Immature natural killer cell (primary cell): ENCODE data around the gene PTPN18. TPM values are rescaled to one million over a fixed set of nuclear protein-coding genes. Genes with fewer than 3 reads are reported as not detected.

Source experiments
- DNase-seq, 3 donors: peaks; one replicate each; pipeline ENCODE4 v3.0.0; 2022; ENCODE audit warnings: mixed read lengths in 1 of 3
- H3K27ac Mint-ChIP-seq, 6 donors: one replicate each; pipeline ENCODE4 v1.8.0; 2020; ENCODE audit warnings: mixed read lengths in 6 of 6, mild to moderate bottlenecking in 5 of 6, inconsistent platforms in 4 of 6, moderate library complexity in 3 of 6
- H3K27me3 Mint-ChIP-seq, 3 donors: one replicate each; pipeline ENCODE4 v1.8.0; 2020 to 2021; ENCODE audit warnings: low read depth in 3 of 3, mild to moderate bottlenecking in 3 of 3, mixed read lengths in 3 of 3, moderate library complexity in 3 of 3, inconsistent platforms in 1 of 3
- H3K36me3 Mint-ChIP-seq, 3 donors: one replicate each; pipeline ENCODE4 v1.8.0; 2020; ENCODE audit warnings: mixed read lengths in 3 of 3, inconsistent platforms in 2 of 3, mild to moderate bottlenecking in 2 of 3
- H3K4me1 Mint-ChIP-seq, 2 donors: one replicate each; pipeline ENCODE4 v1.8.0; 2020; ENCODE audit warnings: inconsistent platforms in 2 of 2, mild to moderate bottlenecking in 2 of 2, mixed read lengths in 2 of 2, moderate library complexity in 1 of 2
- H3K4me3 Mint-ChIP-seq, 5 donors: one replicate each; pipeline ENCODE4 v1.8.0; 2020; ENCODE audit warnings: mild to moderate bottlenecking in 5 of 5, mixed read lengths in 5 of 5, inconsistent platforms in 3 of 5, moderate library complexity in 3 of 5
- H3K9me3 Mint-ChIP-seq, 6 donors: one replicate each; pipeline ENCODE4 v1.8.0; 2020; ENCODE audit warnings: mild to moderate bottlenecking in 6 of 6, mixed read lengths in 6 of 6, inconsistent platforms in 4 of 6, moderate library complexity in 3 of 6
- polyA plus RNA-seq, 3 donors: library from polyadenylated mRNA; unstranded; fragments of 300-500 nt; fragmentation: Illumina TruSeq; gene quantifications; one replicate each; pipeline ENCODE4 v1.2.3, GENCODE V29; 2021

The PTPN18 gene
- polyA plus RNA-seq, 3 donors from 2014 or later = 89.4 to 190 (median 91.1) TPM

- peaks cover 0 to 8% (median 7%) of the 10 kb centered on the region in 3 donors for H3K36me3 Mint-ChIP-seq
- no peak overlapping the region for H3K4me3 Mint-ChIP-seq
- peak overlapping the region in 4 of 6 donors; percentile 24 to 80 (median 45) for H3K27ac Mint-ChIP-seq
- DNase-seq = no peak
- peaks cover 52 to 73% of the 10 kb centered on the region in 2 donors for H3K4me1 Mint-ChIP-seq
- H3K9me3 Mint-ChIP-seq = no peaks in the 10 kb centered on the region
- H3K27me3 Mint-ChIP-seq = no peaks in the 10 kb centered on the region
Measured at GRCh38 chr2:130381619-130382018, 25.8 kb downstream of the PTPN18 start.

- peak overlapping the region in 4 of 6 donors; percentile 16 to 49 (median 30) for H3K27ac Mint-ChIP-seq
Measured at GRCh38 chr2:130382313-130382917, 26.6 kb downstream of the PTPN18 start.

GRCh38 chr2:130385709-130386108 lies 29.9 kb downstream of the PTPN18 start:
- DNase-seq = no peak
- H3K9me3 Mint-ChIP-seq = no peaks in the 10 kb centered on the region
- H3K27me3 Mint-ChIP-seq = no peaks in the 10 kb centered on the region
- H3K27ac Mint-ChIP-seq = no peak overlapping the region
- H3K36me3 Mint-ChIP-seq = peaks cover 3 to 12% (median 11%) of the 10 kb centered on the region in 3 donors
- H3K4me3 Mint-ChIP-seq = no peak overlapping the region
- peaks cover 23 to 58% of the 10 kb centered on the region in 2 donors for H3K4me1 Mint-ChIP-seq

More at GRCh38 chr2:130382313-130382917, 26.6 kb downstream of the PTPN18 start:
- H3K27me3 Mint-ChIP-seq = no peaks in the 10 kb centered on the region
- no peak overlapping the region for H3K4me3 Mint-ChIP-seq
- H3K9me3 Mint-ChIP-seq = no peaks in the 10 kb centered on the region
- no peak for DNase-seq
- peaks cover 3 to 8% (median 7%) of the 10 kb centered on the region in 3 donors for H3K36me3 Mint-ChIP-seq
- peaks cover 44 to 73% of the 10 kb centered on the region in 2 donors for H3K4me1 Mint-ChIP-seq

GRCh38 chr2:130387071-130387400 lies 31.2 kb downstream of the PTPN18 start:
- Mint-ChIP-seq H3K27me3 (no peaks in the 10 kb centered on the region), H3K4me1 (peaks cover 22 to 58% of the 10 kb centered on the region in 2 donors), H3K36me3 (peaks cover 3 to 12% (median 9%) of the 10 kb centered on the region in 3 donors), H3K27ac (peak overlapping the region in 4 of 6 donors; percentile 33 to 53 (median 40)), H3K9me3 (no peaks in the 10 kb centered on the region), H3K4me3 (no peak overlapping the region)
- no peak for DNase-seq

GRCh38 chr2:130387804-130388203 lies 31.9 kb downstream of the PTPN18 start:
- Mint-ChIP-seq H3K27me3 (no peaks in the 10 kb centered on the region), H3K36me3 (peaks cover 3 to 9% (median 9%) of the 10 kb centered on the region in 3 donors), H3K27ac (no peak overlapping the region), H3K9me3 (no peaks in the 10 kb centered on the region), H3K4me1 (peaks cover 23 to 54% of the 10 kb centered on the region in 2 donors), H3K4me3 (no peak overlapping the region)
- no peak for DNase-seq

- Mint-ChIP-seq H3K36me3 (peaks cover 3 to 4% (median 4%) of the 10 kb centered on the region in 3 donors), H3K4me1 (peaks cover 23 to 48% of the 10 kb centered on the region in 2 donors), H3K4me3 (no peak overlapping the region), H3K27me3 (no peaks in the 10 kb centered on the region), H3K27ac (peak overlapping the region in 1 of 6 donors; percentile 38), H3K9me3 (peaks cover 0 to 2% (median 0%) of the 10 kb centered on the region in 6 donors)
- no peak for DNase-seq
Measured at GRCh38 chr2:130388221-130388907, 32.5 kb downstream of the PTPN18 start.

- peaks cover 23 to 48% of the 10 kb centered on the region in 2 donors for H3K4me1 Mint-ChIP-seq
- peaks cover 0 to 2% (median 0%) of the 10 kb centered on the region in 6 donors for H3K9me3 Mint-ChIP-seq
- H3K4me3 Mint-ChIP-seq = peak overlapping the region in 2 of 5 donors; percentile 5 to 23
- peak overlapping the region in 1 of 6 donors; percentile 23 for H3K27ac Mint-ChIP-seq
- no peaks in the 10 kb centered on the region for H3K27me3 Mint-ChIP-seq
- no peak for DNase-seq
- peaks cover 4 to 7% (median 4%) of the 10 kb centered on the region in 3 donors for H3K36me3 Mint-ChIP-seq
Measured at GRCh38 chr2:130389358-130389757, 33.5 kb downstream of the PTPN18 start.

GRCh38 chr2:130389783-130390182 lies 33.9 kb downstream of the PTPN18 start:
- Mint-ChIP-seq H3K27ac (peak overlapping the region in 4 of 6 donors; percentile 45 to 78 (median 58)), H3K36me3 (peaks cover 4 to 10% (median 6%) of the 10 kb centered on the region in 3 donors), H3K4me1 (peaks cover 23 to 48% of the 10 kb centered on the region in 2 donors), H3K27me3 (no peaks in the 10 kb centered on the region), H3K9me3 (peaks cover 0 to 2% (median 0%) of the 10 kb centered on the region in 6 donors), H3K4me3 (peak overlapping the region; percentile 17 to 79 (median 58))
- DNase-seq = no peak

GRCh38 chr2:130390460-130391057 lies 34.7 kb downstream of the PTPN18 start:
- peaks cover 4 to 10% (median 6%) of the 10 kb centered on the region in 3 donors for H3K36me3 Mint-ChIP-seq

GRCh38 chr2:130391058-130391871 lies 35.4 kb downstream of the PTPN18 start:
- peak; percentile 56 to 64 (median 61) for DNase-seq
- peaks cover 0 to 3% (median 2%) of the 10 kb centered on the region in 3 donors for H3K27me3 Mint-ChIP-seq
- peaks cover 23 to 44% of the 10 kb centered on the region in 2 donors for H3K4me1 Mint-ChIP-seq
- peaks cover 4 to 16% (median 6%) of the 10 kb centered on the region in 3 donors for H3K36me3 Mint-ChIP-seq
- H3K27ac Mint-ChIP-seq = peak overlapping the region; percentile 79 to 98 (median 88)
- H3K9me3 Mint-ChIP-seq = peaks cover 0 to 2% (median 0%) of the 10 kb centered on the region in 6 donors
- peak overlapping the region; percentile 79 to 98 (median 93) for H3K4me3 Mint-ChIP-seq

More at GRCh38 chr2:130390460-130391057, 34.7 kb downstream of the PTPN18 start:
- Mint-ChIP-seq H3K4me3 (peak overlapping the region; percentile 79 to 98 (median 93)), H3K27ac (peak overlapping the region; percentile 79 to 98 (median 88)), H3K27me3 (no peaks in the 10 kb centered on the region), H3K4me1 (peaks cover 23 to 44% of the 10 kb centered on the region in 2 donors), H3K9me3 (peaks cover 0 to 2% (median 0%) of the 10 kb centered on the region in 6 donors)
- no peak for DNase-seq

GRCh38 chr2:130391872-130392670 lies 36.2 kb downstream of the PTPN18 start:
- peaks cover 23 to 38% of the 10 kb centered on the region in 2 donors for H3K4me1 Mint-ChIP-seq
- H3K27me3 Mint-ChIP-seq = peaks cover 0 to 3% (median 2%) of the 10 kb centered on the region in 3 donors
- peaks cover 0 to 2% (median 0%) of the 10 kb centered on the region in 6 donors for H3K9me3 Mint-ChIP-seq
- peak overlapping the region; percentile 79 to 98 (median 93) for H3K4me3 Mint-ChIP-seq
- DNase-seq = no peak
- peaks cover 4 to 14% (median 6%) of the 10 kb centered on the region in 3 donors for H3K36me3 Mint-ChIP-seq
- peak overlapping the region in 5 of 6 donors; percentile 0 to 86 (median 35) for H3K27ac Mint-ChIP-seq

- Mint-ChIP-seq H3K4me3 (peak overlapping the region in 3 of 5 donors; percentile 21 to 38 (median 27)), H3K9me3 (peaks cover 0 to 2% (median 0%) of the 10 kb centered on the region in 6 donors), H3K27me3 (peaks cover 2 to 3% (median 2%) of the 10 kb centered on the region in 3 donors), H3K4me1 (peaks cover 23 to 34% of the 10 kb centered on the region in 2 donors), H3K36me3 (peaks cover 4 to 14% (median 6%) of the 10 kb centered on the region in 3 donors), H3K27ac (no peak overlapping the region)
- no peak for DNase-seq
Measured at GRCh38 chr2:130393318-130393910, 37.6 kb downstream of the PTPN18 start.
